Measurements from ENCODE around the gene CASD1.

Gene CASD1

DNA sequence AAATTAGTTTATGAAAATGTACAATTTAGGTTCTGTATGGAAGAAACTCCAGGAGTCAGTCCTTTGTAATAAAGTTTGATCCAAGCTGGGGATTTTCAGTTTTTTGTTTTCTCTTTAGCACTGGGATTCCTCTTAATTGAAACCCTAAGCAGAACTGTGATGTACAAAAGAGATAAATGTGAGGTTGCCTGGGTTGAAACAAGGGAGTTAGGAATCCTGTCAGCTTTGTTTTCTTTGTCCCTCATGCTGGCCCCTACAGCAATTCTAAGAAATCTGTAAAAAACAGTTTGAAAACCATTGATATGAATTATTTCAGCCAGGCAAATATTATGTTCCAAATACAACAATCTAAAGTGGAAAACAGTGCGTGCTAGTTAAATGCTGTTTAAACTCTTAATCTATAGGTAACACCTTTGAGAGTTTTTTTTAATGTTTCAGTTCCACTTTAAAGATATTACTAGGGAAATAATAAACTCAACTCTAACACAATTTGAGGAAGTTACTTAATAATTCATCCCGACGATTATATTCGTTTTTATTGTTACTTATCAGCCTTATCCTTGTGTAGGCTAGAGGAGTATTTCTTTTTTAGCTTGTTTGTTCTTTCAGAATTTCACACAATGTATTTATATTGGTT lies 81.0 kb downstream of the CASD1 start:
- DNase-seq, result no peak

GRCh38 chr7:94591176-94591575 lies 81.6 kb downstream of the CASD1 start:
- DNase-seq, result no peak

- no peak for DNase-seq
Measured at GRCh38 chr7:94594882-94595281, 85.3 kb downstream of the CASD1 start.

GRCh38 chr7:94595717-94596116 lies 86.1 kb downstream of the CASD1 start:
- no peak for DNase-seq

GRCh38 chr7:94600267-94600666 lies 90.7 kb downstream of the CASD1 start:
- no peak for DNase-seq

DNA sequence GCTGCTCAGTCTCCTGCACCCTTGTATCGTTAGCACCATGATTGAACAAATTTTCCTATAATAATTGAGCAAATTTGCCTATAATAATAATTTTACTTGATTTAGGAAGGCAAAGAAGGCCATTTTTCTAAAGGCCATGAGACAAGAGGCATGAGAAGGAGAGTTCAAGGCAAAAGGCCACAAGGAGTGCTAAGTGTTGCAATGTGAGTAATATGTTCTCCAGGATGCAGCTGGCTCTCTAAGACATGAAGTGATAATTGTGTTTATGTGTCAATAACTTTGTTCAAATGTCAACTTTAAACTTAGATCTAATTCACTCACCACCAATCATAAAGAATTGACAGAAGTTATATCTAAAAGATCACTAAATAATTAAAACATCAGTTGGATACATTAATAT lies 92.6 kb downstream of the CASD1 start:
- no peak for DNase-seq

- no peak for DNase-seq
Measured at GRCh38 chr7:94605031-94605430, 95.4 kb downstream of the CASD1 start.
